KMS-11 (cell line): ENCODE data around the gene CCDC73.

ENCODE experiments used
- H2AFZ ChIP-seq: fragments of 200-600 bp; sonication (generic); 2 replicates; pipeline ENCODE4 v1.6.1; 2016; ENCODE audit warnings: antibody characterized with exemption, mixed run types, low read depth
- H3K27ac ChIP-seq: fragments of 200-600 bp; sonication (generic); 2 replicates; pipeline ENCODE4 v1.6.1; 2016; ENCODE audit warnings: mild to moderate bottlenecking, mixed run types
- H3K27me3 ChIP-seq: fragments of 200-600 bp; sonication (generic); 2 replicates; pipeline ENCODE4 v1.6.1; 2017; ENCODE audit warnings: mild to moderate bottlenecking, low read depth, mixed run types, moderate library complexity; ENCODE audit not compliant: insufficient read depth
- H3K36me3 ChIP-seq: fragments of 200-600 bp; sonication (generic); 2 replicates; pipeline ENCODE4 v1.6.1; 2017; ENCODE audit warnings: mild to moderate bottlenecking, mixed run types; ENCODE audit not compliant: insufficient read depth
- H3K4me1 ChIP-seq: fragments of 200-600 bp; sonication (generic); 2 replicates; pipeline ENCODE4 v1.6.1; 2016; ENCODE audit warnings: mild to moderate bottlenecking, low read depth, mixed run types; ENCODE audit not compliant: poor library complexity, severe bottlenecking
- H3K4me2 ChIP-seq: fragments of 200-600 bp; sonication (generic); 2 replicates; pipeline ENCODE4 v1.7.0; 2016; ENCODE audit warnings: mild to moderate bottlenecking, mixed run types
- H3K4me3 ChIP-seq: fragments of 200-600 bp; sonication (generic); IDR thresholded peaks from 2 replicates; pipeline ENCODE4 v1.6.1; 2017; ENCODE audit warnings: low read depth, low read length, mixed read lengths; ENCODE audit not compliant: insufficient read depth
- H3K79me2 ChIP-seq: fragments of 200-600 bp; sonication (generic); 2 replicates; pipeline ENCODE4 v1.6.1; 2016; ENCODE audit warnings: low read depth, mixed run types; ENCODE audit not compliant: insufficient read depth
- H3K9ac ChIP-seq: fragments of 200-600 bp; sonication (generic); 2 replicates; pipeline ENCODE4 v1.6.1; 2016; ENCODE audit warnings: mild to moderate bottlenecking, mixed run types
- H4K20me1 ChIP-seq: fragments of 200-600 bp; sonication (generic); 2 replicates; pipeline ENCODE4 v1.6.1; 2016; ENCODE audit warnings: mild to moderate bottlenecking, mixed run types; ENCODE audit not compliant: insufficient read depth
- CTCF ChIP-seq: fragments of 200-600 bp; sonication (generic); conservative IDR thresholded peaks from 2 replicates; pipeline ENCODE4 v1.6.1; 2017; ENCODE audit warnings: low read depth, mild to moderate bottlenecking, antibody characterized with exemption, low read length, moderate library complexity, mixed read lengths

The CCDC73 gene

GRCh38 chr11:32820497-32820896 is 26.0 kb upstream of the CCDC73 start:
- H3K4me2 ChIP-seq: no peak overlapping the region

GRCh38 chr11:32819187-32819586 is 24.7 kb upstream of the CCDC73 start:
- no peak overlapping the region for H3K4me2 ChIP-seq
- no peaks in the 10 kb centered on the region for H4K20me1 ChIP-seq
- no peak overlapping the region for H2AFZ ChIP-seq
- H3K4me1 ChIP-seq: peaks cover 7% of the 10 kb centered on the region
- H3K79me2 ChIP-seq: no peaks in the 10 kb centered on the region
- no peaks in the 10 kb centered on the region for H3K36me3 ChIP-seq
- H3K9ac ChIP-seq: no peak overlapping the region
- H3K27me3 ChIP-seq: no peaks in the 10 kb centered on the region
- H3K4me3 ChIP-seq: no peak overlapping the region
- H3K27ac ChIP-seq: no peak overlapping the region
- no peak for TF ChIP-seq CTCF

More at GRCh38 chr11:32820497-32820896, 26.0 kb upstream of the CCDC73 start:
- H3K4me1 ChIP-seq: peaks cover 7% of the 10 kb centered on the region
- no peak overlapping the region for H3K9ac ChIP-seq
- no peaks in the 10 kb centered on the region for H3K36me3 ChIP-seq
- H2AFZ ChIP-seq: no peak overlapping the region
- H3K27ac ChIP-seq: no peak overlapping the region
- no peaks in the 10 kb centered on the region for H3K27me3 ChIP-seq
- TF ChIP-seq CTCF: no peak
- no peak overlapping the region for H3K4me3 ChIP-seq
- H3K79me2 ChIP-seq: no peaks in the 10 kb centered on the region
- H4K20me1 ChIP-seq: no peaks in the 10 kb centered on the region

GRCh38 chr11:32817852-32818183 is 23.4 kb upstream of the CCDC73 start:
- no peak overlapping the region for H3K27ac ChIP-seq
- TF ChIP-seq CTCF: no peak

GRCh38 chr11:32817181-32817851 is 22.9 kb upstream of the CCDC73 start:
- Histone ChIP-seq H3K36me3 (no peaks in the 10 kb centered on the region), H3K79me2 (no peaks in the 10 kb centered on the region), H3K4me3 (no peak overlapping the region), H3K4me1 (peaks cover 5% of the 10 kb centered on the region), H4K20me1 (no peaks in the 10 kb centered on the region), H3K4me2 (no peak overlapping the region), H3K27me3 (no peaks in the 10 kb centered on the region), H3K9ac (no peak overlapping the region), H3K27ac (no peak overlapping the region), H2AFZ (no peak overlapping the region)
- TF ChIP-seq CTCF: no peak

More at GRCh38 chr11:32817852-32818183, 23.4 kb upstream of the CCDC73 start:
- Histone ChIP-seq H3K79me2 (no peaks in the 10 kb centered on the region), H3K27me3 (no peaks in the 10 kb centered on the region), H3K4me3 (no peak overlapping the region), H3K36me3 (no peaks in the 10 kb centered on the region), H3K4me2 (no peak overlapping the region), H3K4me1 (peaks cover 7% of the 10 kb centered on the region), H3K9ac (no peak overlapping the region), H4K20me1 (no peaks in the 10 kb centered on the region), H2AFZ (no peak overlapping the region)
